Peyer's patch (tissue), 4 donors: ENCODE measurements around the gene MAEL.

Experiments
- POLR2A ChIP-seq, 2 donors: fragments of 450-650 bp; IDR thresholded peaks; one replicate each; pipeline ENCODE4 v1.5.1; 2017; ENCODE audit warnings: antibody characterized with exemption in 2 of 2, mild to moderate bottlenecking in 2 of 2, moderate library complexity in 2 of 2
- TF ChIP-seq, protein P1 (sequence below), 6 experiments: fragments of 450-650 bp in 4 of 6; fragments of 200-600 bp in 2 of 6; sonication (generic) in 1 of 6; IDR thresholded peaks; one replicate each; pipeline ENCODE4 v1.5.1; 2017 to 2019; ENCODE audit warnings: antibody characterized with exemption in 6 of 6, mild to moderate bottlenecking in 3 of 6, moderate library complexity in 1 of 6

DNA sequence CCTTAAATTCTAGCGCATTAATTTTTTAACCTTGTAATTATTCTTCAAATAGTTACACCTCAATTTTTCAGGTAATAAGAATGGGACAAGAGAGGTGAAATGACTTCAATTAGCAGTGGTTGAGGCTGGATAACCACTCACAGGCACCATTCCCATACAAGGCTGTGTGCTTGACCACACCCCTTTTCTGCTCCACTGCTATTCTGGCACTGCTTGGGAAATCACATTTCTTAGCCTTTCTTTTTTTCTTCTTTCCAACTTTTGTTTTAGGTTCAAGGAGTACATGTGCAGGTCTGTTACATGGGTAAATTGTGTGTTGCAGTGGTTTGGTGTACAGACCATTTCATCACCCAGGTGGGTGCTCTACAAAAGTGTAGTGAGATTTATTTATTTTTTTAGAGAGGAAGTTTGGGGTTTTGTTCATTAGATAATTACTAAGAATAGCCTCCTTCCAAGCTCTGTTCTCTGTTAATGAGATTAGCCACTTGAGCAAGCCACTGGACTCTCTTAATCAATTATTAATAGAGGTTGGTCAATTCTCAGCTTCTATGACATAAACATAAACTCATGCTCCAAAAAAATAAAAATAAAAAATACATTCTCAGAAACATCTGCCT is 28.1 kb upstream of the MAEL start:
- TF ChIP-seq POLR2A (IDR thresholded peaks at IDR 0.05) = no peak
- TF ChIP-seq, protein P1, sequence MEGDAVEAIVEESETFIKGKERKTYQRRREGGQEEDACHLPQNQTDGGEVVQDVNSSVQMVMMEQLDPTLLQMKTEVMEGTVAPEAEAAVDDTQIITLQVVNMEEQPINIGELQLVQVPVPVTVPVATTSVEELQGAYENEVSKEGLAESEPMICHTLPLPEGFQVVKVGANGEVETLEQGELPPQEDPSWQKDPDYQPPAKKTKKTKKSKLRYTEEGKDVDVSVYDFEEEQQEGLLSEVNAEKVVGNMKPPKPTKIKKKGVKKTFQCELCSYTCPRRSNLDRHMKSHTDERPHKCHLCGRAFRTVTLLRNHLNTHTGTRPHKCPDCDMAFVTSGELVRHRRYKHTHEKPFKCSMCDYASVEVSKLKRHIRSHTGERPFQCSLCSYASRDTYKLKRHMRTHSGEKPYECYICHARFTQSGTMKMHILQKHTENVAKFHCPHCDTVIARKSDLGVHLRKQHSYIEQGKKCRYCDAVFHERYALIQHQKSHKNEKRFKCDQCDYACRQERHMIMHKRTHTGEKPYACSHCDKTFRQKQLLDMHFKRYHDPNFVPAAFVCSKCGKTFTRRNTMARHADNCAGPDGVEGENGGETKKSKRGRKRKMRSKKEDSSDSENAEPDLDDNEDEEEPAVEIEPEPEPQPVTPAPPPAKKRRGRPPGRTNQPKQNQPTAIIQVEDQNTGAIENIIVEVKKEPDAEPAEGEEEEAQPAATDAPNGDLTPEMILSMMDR (IDR thresholded peaks at IDR 0.05) = no peak
